ENCODE data around the gene COTL1. TPM values are rescaled to one million over a fixed set of nuclear protein-coding genes. Genes with fewer than 3 reads are reported as not detected.

The COTL1 gene
- total and polyA plus RNA-seq, 9 of the 15 experiments (the other 6 are each of a cell fraction or from before 2014, with no cell fraction given) = 27.7 to 185 (median 72.5) TPM

GRCh38 chr16:84537491-84538151 is 80.3 kb downstream of the COTL1 start (continued):
- peak; percentile 14 for TF ChIP-seq E2F8 (IDR thresholded peaks at IDR 0.05; ENCODE audit: low read depth, partially characterized antibody)
- peak; percentile 28; the same call in 1 of the 2 replicates for TF ChIP-seq ZNF584 (CRISPR knock-in tag; IDR thresholded peaks at IDR 0.05; ENCODE audit: low read depth)
- peak; percentile 64 for TF ChIP-seq TAF9B (IDR thresholded peaks at IDR 0.05; ENCODE audit: partially characterized antibody)
- no peak for TF ChIP-seq NR1H2 (CRISPR knock-in tag; IDR thresholded peaks at IDR 0.05)
- TF ChIP-seq ZNF740 (CRISPR knock-in tag; IDR thresholded peaks at IDR 0.05) = peak; percentile 88
- no peak for TF ChIP-seq ZNF740 (tag; IDR thresholded peaks at IDR 0.05)
- no peak for TF ChIP-seq THAP12 (CRISPR knock-in tag; IDR thresholded peaks at IDR 0.05)
- TF ChIP-seq MLX (CRISPR knock-in tag; conservative IDR thresholded peaks at IDR 0.05) = no peak
- no peak for TF ChIP-seq IRF9 (tag; IDR thresholded peaks at IDR 0.05)
- no peak for TF ChIP-seq POLR3G (IDR thresholded peaks at IDR 0.05; ENCODE audit: extremely low read depth, insufficient read length, insufficient replicate concordance)
- TF ChIP-seq KDM5B (IDR thresholded peaks at IDR 0.05; ENCODE audit: insufficient replicate concordance, low read depth, low read length) = peak; percentile 20
- TF ChIP-seq HMBOX1 (IDR thresholded peaks at IDR 0.05) = no peak
- peak; percentile 90 for TF ChIP-seq ZNF263 (CRISPR knock-in tag; IDR thresholded peaks at IDR 0.05; ENCODE audit: borderline replicate concordance)
- no peak for TF ChIP-seq HNRNPH1 (optimal IDR thresholded peaks at IDR 0.05; ENCODE audit: low read depth, low read length)
- no peak for TF ChIP-seq CBX2 (IDR thresholded peaks at IDR 0.05; ENCODE audit: insufficient read depth, low read length, poor library complexity, severe bottlenecking)
- TF ChIP-seq PRPF4 (IDR thresholded peaks at IDR 0.05; ENCODE audit: insufficient read depth, low read depth, low read length, poor library complexity, severe bottlenecking) = no peak
- TF ChIP-seq ZNF121 (CRISPR knock-in tag; conservative IDR thresholded peaks at IDR 0.05) = no peak

Data from K562 (cell line).